A549 (cell line): Measurements from ENCODE around the gene SCAP. TPM values are rescaled to one million over a fixed set of nuclear protein-coding genes. Genes with fewer than 3 reads are reported as not detected.
A peak's percentile ranks its signal among the peaks of the same experiment; 100 is the strongest.

Experiments
- ATAC-seq, 2 experiments: fragments of 200-7000 bp in 1 of 2; fragments of >200 bp in 1 of 2; cut with Nextera tagmentation in 1 of 2; cut with Tn5 transposase in 1 of 2; 3 replicates each; pipeline versions ENCODE4 v1.8.0 to v1.9.1; 2018 to 2020; ENCODE audit warnings: mild to moderate bottlenecking in 1 of 2, moderate library complexity in 1 of 2
- CTCF ChIA-PET: fragments of 300-600 bp; sonication (Branson Sonifier 250); formaldehyde crosslinking; extraction: SDS; loops from one replicate; lab custom pipeline; 2021; ENCODE audit warnings: antibody characterized with exemption, inconsistent platforms; lab: Yijun Ruan, JAX
- POLR2A ChIA-PET: fragments of 350-600 bp; formaldehyde crosslinking; extraction: SDS; loops from one replicate; lab custom pipeline; 2021; ENCODE audit warnings: antibody characterized with exemption, inconsistent platforms; lab: Yijun Ruan, JAX
- DNase-seq, 2 experiments: peaks; one replicate each; pipeline versions ENCODE4 v3.0.0 to v3.0.0-alpha.2; 2011 to 2016; ENCODE audit warnings: low read depth in 1 of 2, low spot score in 1 of 2
- FAIRE-seq: peaks from 2 replicates; lab custom pipeline; 2011; peaks lifted over from hg19 to GRCh38; lab: Jason Lieb, UNC
- H3K27ac ChIP-seq, 2 experiments: fragments of >200 bp; sonication (Bioruptor Twin); formaldehyde crosslinking; 3 replicates each; pipeline ENCODE4 v1.5.1; 2016 to 2017
- H3K4me1 ChIP-seq: fragments of >200 bp; sonication (Bioruptor Twin); formaldehyde crosslinking; 3 replicates; pipeline ENCODE4 v1.6.1; 2016
- H3K4me2 ChIP-seq: fragments of >200 bp; sonication (Bioruptor Twin); formaldehyde crosslinking; 3 replicates; pipeline ENCODE4 v1.6.1; 2016
- H3K4me3 ChIP-seq: fragments of >200 bp; sonication (Bioruptor Twin); formaldehyde crosslinking; 3 replicates; pipeline ENCODE4 v1.5.1; 2016
- H3K9me3 ChIP-seq: fragments of >200 bp; sonication (Bioruptor Twin); formaldehyde crosslinking; 3 replicates; pipeline ENCODE4 v1.6.1; 2016
- BHLHE40 ChIP-seq: IDR thresholded peaks from 2 replicates; pipeline ENCODE4 v1.6.1; 2012; ENCODE audit warnings: low read depth, low read length, inconsistent platforms
- CEBPB ChIP-seq, 2 experiments: fragments of >200 bp in 1 of 2; sonication (Bioruptor Twin) in 1 of 2; formaldehyde crosslinking in 1 of 2; IDR thresholded peaks; 2 replicates each; pipeline ENCODE4 v1.6.1; 2012 to 2016
- CHD2 ChIP-seq: fragments of 150-350 bp; IDR thresholded peaks from 2 replicates; pipeline ENCODE4 v1.6.1; 2014; ENCODE audit warnings: low read length; ENCODE audit not compliant: partially characterized antibody
- E2F6 ChIP-seq: IDR thresholded peaks from 2 replicates; pipeline ENCODE4 v1.6.1; 2012; ENCODE audit warnings: low read depth, borderline replicate concordance
- EHMT2 ChIP-seq: fragments of 200-600 bp; sonication (generic); IDR thresholded peaks from 2 replicates; pipeline ENCODE4 v1.6.1; 2016; ENCODE audit warnings: antibody characterized with exemption, low read depth, mild to moderate bottlenecking, moderate library complexity
- ESRRA ChIP-seq: fragments of 150-350 bp; IDR thresholded peaks from 2 replicates; pipeline ENCODE4 v1.6.1; 2014; ENCODE audit warnings: mild to moderate bottlenecking, low read length, borderline replicate concordance
- FOXS1 ChIP-seq: fragments of 250-450 bp; sonication (Bioruptor Pico); IDR thresholded peaks from 2 replicates; pipeline ENCODE4 v1.5.0; 2020; ENCODE audit warnings: mild to moderate bottlenecking, moderate library complexity
- HDAC2 ChIP-seq: fragments of 200-600 bp; sonication (generic); IDR thresholded peaks from 2 replicates; pipeline ENCODE4 v1.6.1; 2016
- HEYL ChIP-seq: fragments of 250-450 bp; sonication (Bioruptor Pico); IDR thresholded peaks from 2 replicates; pipeline ENCODE4 v1.8.0; 2021; ENCODE audit warnings: mild to moderate bottlenecking, moderate library complexity
- HOXB13 ChIP-seq: fragments of 250-450 bp; sonication (Bioruptor Pico); IDR thresholded peaks from 2 replicates; pipeline ENCODE4 v1.5.0; 2020; ENCODE audit warnings: low read depth, mild to moderate bottlenecking, moderate library complexity
- KDM1A ChIP-seq: fragments of 200-600 bp; sonication (generic); IDR thresholded peaks from 2 replicates; pipeline ENCODE4 v1.6.1; 2016; ENCODE audit warnings: low read depth, mild to moderate bottlenecking
- NFE2L2 ChIP-seq: fragments of 150-350 bp; conservative IDR thresholded peaks from 2 replicates; pipeline ENCODE4 v1.6.1; 2014; ENCODE audit warnings: low read length
- NR3C1 ChIP-seq: fragments of >200 bp; sonication (Bioruptor Twin); formaldehyde crosslinking; IDR thresholded peaks from 3 replicates; pipeline ENCODE4 v1.6.1; 2017
- PHF8 ChIP-seq: fragments of 200-600 bp; sonication (generic); IDR thresholded peaks from 2 replicates; pipeline ENCODE4 v1.6.1; 2016; ENCODE audit warnings: low read depth, mild to moderate bottlenecking, antibody characterized with exemption, moderate library complexity, borderline replicate concordance
- POLR2AphosphoS2 ChIP-seq: conservative IDR thresholded peaks from 2 replicates; pipeline ENCODE4 v1.6.1; 2012; ENCODE audit warnings: low read length, improper control_type of control experiment, inconsistent platforms
- RCOR1 ChIP-seq: fragments of 150-350 bp; IDR thresholded peaks from 2 replicates; pipeline ENCODE4 v1.6.1; 2014; ENCODE audit warnings: antibody characterized with exemption, low read length, low read depth
- RFX5 ChIP-seq: fragments of 450-650 bp; IDR thresholded peaks from 2 replicates; pipeline ENCODE4 v1.7.1; 2014; ENCODE audit warnings: antibody characterized with exemption, mild to moderate bottlenecking, moderate library complexity
- TFCP2L1 ChIP-seq: fragments of 250-450 bp; sonication (Bioruptor Pico); IDR thresholded peaks from 2 replicates; pipeline ENCODE4 v1.5.0; 2021; ENCODE audit warnings: mild to moderate bottlenecking
- TP53 ChIP-seq: fragments of 250-450 bp; sonication (Bioruptor Pico); IDR thresholded peaks from 2 replicates; pipeline ENCODE4 v1.5.0; 2021; ENCODE audit warnings: mild to moderate bottlenecking, moderate library complexity
- ZNF302 ChIP-seq: fragments of 250-450 bp; sonication (Bioruptor Pico); IDR thresholded peaks from 2 replicates; pipeline ENCODE4 v1.9.0; 2021; ENCODE audit warnings: inconsistent platforms, mild to moderate bottlenecking, moderate library complexity
- ZSCAN20 ChIP-seq: fragments of 250-450 bp; sonication (Bioruptor Pico); IDR thresholded peaks from 2 replicates; pipeline ENCODE4 v1.8.0; 2022; ENCODE audit warnings: mild to moderate bottlenecking, moderate library complexity
- WGBS: methylation state at CpG from one replicate; pipeline ENCODE4 v1.1.6; 2017; ENCODE audit errors: missing lambda C conversion rate; 5-methylcytosine and 5-hydroxymethylcytosine counted together
- polyA plus RNA-seq, 4 experiments: library from polyadenylated mRNA; depleted of rRNA in 3 of 4; stranded (reverse); fragments of >200 nt; fragmentation: RNase III in 1 of 4; extraction: RNeasy Plus Mini Kit Qiagen cat#74134 plus additional on column Dnase treatment in 1 of 4; gene quantifications; 2 replicates in 3 of 4; 3 replicates in 1 of 4; pipeline ENCODE4 v1.2.3, GENCODE V29; 2011 to 2017
- TF ChIP-seq, protein P1 (sequence below): fragments of 150-350 bp; IDR thresholded peaks from 2 replicates; pipeline ENCODE4 v1.6.1; 2014; ENCODE audit warnings: low read depth, mild to moderate bottlenecking, low read length
- TF ChIP-seq, protein P2 (sequence below): fragments of >200 bp; sonication (Bioruptor Twin); formaldehyde crosslinking; IDR thresholded peaks from 3 replicates; pipeline ENCODE4 v1.5.1; 2016

The SCAP gene
- polyA plus RNA-seq, 2 of the 4 experiments (the other 2 are of a cell fraction) = 12.9 to 25.9 TPM

- WGBS = 75% methylated on average over 4 of the region's 4 CpGs
- Histone ChIP-seq H3K4me3 (no peak overlapping the region), H3K9me3 (no peaks in the 10 kb centered on the region), H3K4me1 (peaks cover 12% of the 10 kb centered on the region; the same call in 2 of the 3 replicates), H3K4me2 (no peak overlapping the region), H3K27ac (no peak overlapping the region)
- CTCF ChIA-PET = interaction anchor here (1.4 to 1.8 kb wide), 2 partner anchors 23 to 36 kb away, joined by 3 to 5 read pairs; no protein-coding TSS in a partner anchor
- DNase-seq (no peak), FAIRE-seq (no peak), ATAC-seq (no peak)
- POLR2A ChIA-PET = no interaction called here
- no peak for TF ChIP-seq HEYL (CRISPR knock-in tag)
- no peak for TF ChIP-seq E2F6
- TF ChIP-seq TP53 (CRISPR knock-in tag) = no peak
- no peak for TF ChIP-seq ZSCAN20
- TF ChIP-seq, protein P1, sequence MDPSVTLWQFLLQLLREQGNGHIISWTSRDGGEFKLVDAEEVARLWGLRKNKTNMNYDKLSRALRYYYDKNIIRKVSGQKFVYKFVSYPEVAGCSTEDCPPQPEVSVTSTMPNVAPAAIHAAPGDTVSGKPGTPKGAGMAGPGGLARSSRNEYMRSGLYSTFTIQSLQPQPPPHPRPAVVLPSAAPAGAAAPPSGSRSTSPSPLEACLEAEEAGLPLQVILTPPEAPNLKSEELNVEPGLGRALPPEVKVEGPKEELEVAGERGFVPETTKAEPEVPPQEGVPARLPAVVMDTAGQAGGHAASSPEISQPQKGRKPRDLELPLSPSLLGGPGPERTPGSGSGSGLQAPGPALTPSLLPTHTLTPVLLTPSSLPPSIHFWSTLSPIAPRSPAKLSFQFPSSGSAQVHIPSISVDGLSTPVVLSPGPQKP = no peak
- no peak for TF ChIP-seq RFX5
- no peak for TF ChIP-seq NR3C1
- no peak for TF ChIP-seq NFE2L2
- TF ChIP-seq CHD2 = no peak
- no peak for TF ChIP-seq HOXB13 (CRISPR knock-in tag)
- TF ChIP-seq KDM1A = no peak
- no peak for TF ChIP-seq ZNF302 (CRISPR knock-in tag)
- no peak for TF ChIP-seq POLR2AphosphoS2
Measured at GRCh38 chr3:47385007-47385406, 90.7 kb downstream of the SCAP start.

DNA sequence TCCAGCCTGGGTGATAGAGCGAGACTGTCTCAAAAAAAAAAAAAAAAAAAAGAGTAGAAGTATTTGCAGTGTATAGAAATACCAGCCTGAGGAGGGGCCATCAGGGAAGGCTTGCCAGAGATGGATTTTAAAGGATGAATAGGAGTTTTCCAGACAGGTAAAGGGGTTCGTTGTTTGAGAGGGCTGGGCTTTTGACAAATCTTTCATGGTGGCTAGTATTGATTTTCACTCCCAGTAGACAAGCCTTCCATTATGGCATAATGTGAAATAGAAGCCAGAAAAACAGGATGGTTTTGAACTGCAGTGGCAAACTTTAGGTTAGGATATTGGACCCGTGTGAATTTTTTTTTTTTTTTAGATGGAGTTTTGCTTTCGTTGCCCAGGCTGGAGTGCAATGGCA, 91.3 kb downstream of the SCAP start:
- 88% methylated on average over 3 of the region's 4 CpGs for WGBS
- Histone ChIP-seq H3K4me1 (peaks cover 12% of the 10 kb centered on the region), H3K27ac (no peak overlapping the region), H3K9me3 (no peaks in the 10 kb centered on the region)
- POLR2A ChIA-PET = no interaction called here
- no peak for TF ChIP-seq ESRRA
- TF ChIP-seq RCOR1 = no peak
- TF ChIP-seq FOXS1 (CRISPR knock-in tag) = no peak
- no peak for TF ChIP-seq PHF8
- no peak for TF ChIP-seq POLR2AphosphoS2
- no peak for TF ChIP-seq BHLHE40
- TF ChIP-seq, all 56 proteins: peak for 0
- no peak overlapping the region for H3K4me3 ChIP-seq
- CTCF ChIA-PET = no interaction called here
- no peak for FAIRE-seq
- DNase-seq = no peak
- no peak overlapping the region for H3K4me2 ChIP-seq
- no peak for ATAC-seq

DNA sequence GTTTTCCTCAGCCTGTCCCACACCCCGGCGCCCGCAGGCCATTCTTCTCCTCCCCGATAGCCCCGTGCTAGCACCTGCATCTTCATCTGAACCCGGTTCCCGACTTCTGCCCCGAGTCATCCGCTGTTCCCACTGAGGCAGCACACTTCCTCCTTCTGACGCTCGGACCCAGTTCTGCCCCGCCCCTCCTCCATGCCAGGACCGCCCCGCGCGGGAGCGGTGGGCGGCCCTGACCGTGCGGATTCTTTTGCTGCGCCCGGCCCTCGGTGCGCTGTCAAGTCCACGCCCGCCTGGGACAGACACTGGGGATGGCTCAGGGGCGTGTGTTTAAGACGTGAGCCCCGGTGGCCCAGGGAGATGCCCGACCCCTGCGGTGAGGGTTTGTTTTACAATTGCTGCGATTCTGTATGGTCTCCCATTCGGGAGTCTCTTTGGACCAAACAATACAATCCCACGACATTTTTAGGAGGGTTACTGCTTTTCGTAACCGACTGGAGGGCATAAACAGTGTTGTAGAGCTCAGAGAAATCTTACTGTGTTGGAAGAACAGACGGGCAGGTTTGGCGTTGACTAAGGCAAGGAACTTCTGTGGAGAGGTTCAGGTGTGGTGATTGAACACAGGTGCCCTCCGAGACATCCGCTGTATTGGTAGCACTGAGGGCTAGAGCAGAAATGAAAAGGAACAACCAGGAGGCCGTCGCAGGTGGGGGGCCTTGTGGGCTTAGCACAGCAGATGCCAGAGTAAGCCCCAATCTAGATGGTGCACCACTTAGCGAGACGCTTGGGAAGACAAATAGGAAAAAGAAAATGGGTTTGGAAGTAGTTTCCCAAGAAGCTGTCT, 94.2 kb downstream of the SCAP start:
- peak overlapping the region; percentile 79 for H3K4me3 ChIP-seq
- DNase-seq (peak; percentile 68 to 85), FAIRE-seq (no peak), ATAC-seq (peak; percentile 81 to 89)
- ChIA-PET CTCF (no interaction called here), POLR2A (interaction anchor here (1.0 to 1.1 kb wide), 2 partner anchors 17 to 23 kb away, joined by 4 to 5 read pairs; no protein-coding TSS in a partner anchor)
- H3K4me2 ChIP-seq = peak overlapping the region; percentile 84
- peaks cover 12% of the 10 kb centered on the region for H3K4me1 ChIP-seq
- peak overlapping the region; percentile 94 to 99 for H3K27ac ChIP-seq
- WGBS = 22% methylated on average over 26 of the region's 44 CpGs
- TF ChIP-seq EHMT2 = no peak
- no peak for TF ChIP-seq KDM1A
- TF ChIP-seq CEBPB (IDR thresholded peaks at IDR 0.05) = no peak
- no peak for TF ChIP-seq HDAC2
- TF ChIP-seq, protein P2, sequence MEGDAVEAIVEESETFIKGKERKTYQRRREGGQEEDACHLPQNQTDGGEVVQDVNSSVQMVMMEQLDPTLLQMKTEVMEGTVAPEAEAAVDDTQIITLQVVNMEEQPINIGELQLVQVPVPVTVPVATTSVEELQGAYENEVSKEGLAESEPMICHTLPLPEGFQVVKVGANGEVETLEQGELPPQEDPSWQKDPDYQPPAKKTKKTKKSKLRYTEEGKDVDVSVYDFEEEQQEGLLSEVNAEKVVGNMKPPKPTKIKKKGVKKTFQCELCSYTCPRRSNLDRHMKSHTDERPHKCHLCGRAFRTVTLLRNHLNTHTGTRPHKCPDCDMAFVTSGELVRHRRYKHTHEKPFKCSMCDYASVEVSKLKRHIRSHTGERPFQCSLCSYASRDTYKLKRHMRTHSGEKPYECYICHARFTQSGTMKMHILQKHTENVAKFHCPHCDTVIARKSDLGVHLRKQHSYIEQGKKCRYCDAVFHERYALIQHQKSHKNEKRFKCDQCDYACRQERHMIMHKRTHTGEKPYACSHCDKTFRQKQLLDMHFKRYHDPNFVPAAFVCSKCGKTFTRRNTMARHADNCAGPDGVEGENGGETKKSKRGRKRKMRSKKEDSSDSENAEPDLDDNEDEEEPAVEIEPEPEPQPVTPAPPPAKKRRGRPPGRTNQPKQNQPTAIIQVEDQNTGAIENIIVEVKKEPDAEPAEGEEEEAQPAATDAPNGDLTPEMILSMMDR = no peak
- TF ChIP-seq TP53 (CRISPR knock-in tag) = no peak; the same call in 1 of the 2 replicates
- no peak for TF ChIP-seq TFCP2L1
- H3K9me3 ChIP-seq = no peaks in the 10 kb centered on the region
